Measurements from ENCODE around the gene SMYD1.
A peak's percentile ranks its signal among the peaks of the same experiment; 100 is the strongest.

Gene SMYD1

GRCh38 chr2:88055371-88056128, 12.1 kb upstream of the SMYD1 start, which contains the start of gene KRCC1:
Gene KRCC1 (minus strand): TSS chr2:88055783. CDS start chr2:88028563, 27,220 bp downstream.
- peak; percentile 99 for DNase-seq (ENCODE audit: low read depth)
- TF ChIP-seq, protein P1, sequence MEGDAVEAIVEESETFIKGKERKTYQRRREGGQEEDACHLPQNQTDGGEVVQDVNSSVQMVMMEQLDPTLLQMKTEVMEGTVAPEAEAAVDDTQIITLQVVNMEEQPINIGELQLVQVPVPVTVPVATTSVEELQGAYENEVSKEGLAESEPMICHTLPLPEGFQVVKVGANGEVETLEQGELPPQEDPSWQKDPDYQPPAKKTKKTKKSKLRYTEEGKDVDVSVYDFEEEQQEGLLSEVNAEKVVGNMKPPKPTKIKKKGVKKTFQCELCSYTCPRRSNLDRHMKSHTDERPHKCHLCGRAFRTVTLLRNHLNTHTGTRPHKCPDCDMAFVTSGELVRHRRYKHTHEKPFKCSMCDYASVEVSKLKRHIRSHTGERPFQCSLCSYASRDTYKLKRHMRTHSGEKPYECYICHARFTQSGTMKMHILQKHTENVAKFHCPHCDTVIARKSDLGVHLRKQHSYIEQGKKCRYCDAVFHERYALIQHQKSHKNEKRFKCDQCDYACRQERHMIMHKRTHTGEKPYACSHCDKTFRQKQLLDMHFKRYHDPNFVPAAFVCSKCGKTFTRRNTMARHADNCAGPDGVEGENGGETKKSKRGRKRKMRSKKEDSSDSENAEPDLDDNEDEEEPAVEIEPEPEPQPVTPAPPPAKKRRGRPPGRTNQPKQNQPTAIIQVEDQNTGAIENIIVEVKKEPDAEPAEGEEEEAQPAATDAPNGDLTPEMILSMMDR (IDR thresholded peaks at IDR 0.05; ENCODE audit: insufficient read depth, low read depth, low read length, missing control alignments) = no peak
- H3K4me3 ChIP-seq (ENCODE audit: low read depth, low read length) = peak within 1 kb of the TSS; percentile 98

GRCh38 chr2:88057437-88057844, 10.2 kb upstream of the SMYD1 start:
- H3K4me3 ChIP-seq (ENCODE audit: low read depth, low read length) = no peak overlapping the region
- no peak for DNase-seq (ENCODE audit: low read depth)
- TF ChIP-seq, protein P1 (IDR thresholded peaks at IDR 0.05; ENCODE audit: insufficient read depth, low read depth, low read length, missing control alignments) = no peak

GRCh38 chr2:88058191-88058590, 9.4 kb upstream of the SMYD1 start:
- H3K4me3 ChIP-seq (ENCODE audit: low read depth, low read length) = no peak overlapping the region
- no peak for DNase-seq (ENCODE audit: low read depth)
- TF ChIP-seq, protein P1 (IDR thresholded peaks at IDR 0.05; ENCODE audit: insufficient read depth, low read depth, low read length, missing control alignments) = no peak

DNA sequence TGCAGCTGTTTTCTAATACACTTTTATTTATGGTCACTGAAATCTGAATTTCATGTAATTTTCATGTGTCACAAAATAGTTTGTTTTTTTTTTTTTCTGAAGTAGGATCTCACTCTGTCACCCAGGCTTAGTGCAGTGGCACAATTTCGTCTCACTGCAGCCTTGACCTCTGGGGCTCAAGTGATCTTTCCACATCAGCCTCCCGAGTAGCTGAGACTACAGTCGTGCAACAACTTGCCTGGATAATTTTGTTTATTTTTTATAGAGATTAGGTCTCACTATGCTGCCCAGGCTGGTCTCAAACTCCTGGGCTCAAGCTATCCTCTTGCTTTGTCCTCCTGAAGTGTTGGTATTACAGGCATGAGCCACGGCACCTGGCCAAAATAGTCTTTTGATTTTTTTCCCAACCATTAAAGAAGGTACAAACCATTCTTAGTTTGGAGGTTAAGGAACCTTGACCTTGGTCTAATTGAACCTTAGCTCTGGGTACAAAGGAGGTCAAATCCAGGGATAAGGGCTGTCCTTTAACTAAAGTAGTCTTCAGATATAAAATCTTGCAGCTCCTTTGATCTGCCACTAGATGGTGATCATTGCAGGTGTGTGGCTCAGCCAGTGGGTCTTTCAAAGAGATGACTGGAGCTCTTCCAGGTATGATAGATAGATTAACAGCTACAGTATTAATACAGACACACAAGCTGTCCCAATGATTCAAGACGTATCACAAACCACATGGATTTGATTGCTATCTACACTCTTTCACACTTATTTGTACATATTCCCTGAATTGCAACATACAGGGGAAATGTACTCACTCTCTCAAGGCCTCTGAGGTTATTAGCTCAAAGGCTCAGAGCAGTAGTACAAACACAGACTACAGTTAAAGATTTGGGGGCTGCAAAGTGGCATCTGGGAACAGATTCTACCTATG, 7.4 kb upstream of the SMYD1 start:
- peak; percentile 52 for DNase-seq (ENCODE audit: low read depth)
- TF ChIP-seq, protein P1 (IDR thresholded peaks at IDR 0.05; ENCODE audit: insufficient read depth, low read depth, low read length, missing control alignments) = peak; percentile 74
- no peak overlapping the region for H3K4me3 ChIP-seq (ENCODE audit: low read depth, low read length)

DNA sequence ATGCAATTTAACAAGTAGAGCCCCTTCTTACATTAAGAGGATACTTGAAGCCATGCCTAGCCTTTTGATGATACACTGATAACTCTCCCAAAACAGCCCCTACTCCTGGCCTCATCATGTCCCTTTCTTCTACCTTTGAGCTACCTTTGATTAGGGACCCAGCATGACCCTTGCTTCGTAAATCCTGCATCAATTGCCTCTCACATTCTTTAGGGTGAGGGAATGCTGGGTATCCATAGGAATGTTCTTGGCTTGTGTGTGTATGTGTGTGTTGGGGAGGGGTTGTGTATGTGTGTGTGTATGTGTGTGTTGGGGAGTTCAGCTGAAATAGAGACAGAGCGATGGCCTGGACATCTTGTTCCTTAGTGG, 6.7 kb upstream of the SMYD1 start:
- no peak for DNase-seq (ENCODE audit: low read depth)
- TF ChIP-seq, protein P1 (IDR thresholded peaks at IDR 0.05; ENCODE audit: insufficient read depth, low read depth, low read length, missing control alignments) = no peak
- no peak overlapping the region for H3K4me3 ChIP-seq (ENCODE audit: low read depth, low read length)

- no peak for DNase-seq (ENCODE audit: low read depth)
- H3K4me3 ChIP-seq (ENCODE audit: low read depth, low read length) = no peak overlapping the region
- TF ChIP-seq, protein P1 (IDR thresholded peaks at IDR 0.05; ENCODE audit: insufficient read depth, low read depth, low read length, missing control alignments) = no peak
Observed at GRCh38 chr2:88061295-88061694, 6.3 kb upstream of the SMYD1 start.

All from GM12865 (cell line).